K562 (cell line): ENCODE data around the gene PMIS2. TPM values are rescaled to one million over a fixed set of nuclear protein-coding genes. Genes with fewer than 3 reads are reported as not detected.

Source experiments
- CBFB ChIP-seq: sonication (generic); formaldehyde crosslinking; IDR thresholded peaks from 2 replicates; pipeline ENCODE4 v1.4.0; 2020; ENCODE audit warnings: mild to moderate bottlenecking, missing genetic modification reagents
- EGR1 ChIP-seq: fragments of 450-650 bp; conservative IDR thresholded peaks from 2 replicates; pipeline ENCODE4 v1.6.1; 2017; ENCODE audit warnings: mild to moderate bottlenecking
- HOXB6 ChIP-seq: fragments of 250-450 bp; sonication (Bioruptor Pico); IDR thresholded peaks from 2 replicates; pipeline ENCODE4 v1.5.1; 2022; ENCODE audit warnings: mild to moderate bottlenecking, borderline replicate concordance
- MTA3 ChIP-seq: fragments of 450-650 bp; formaldehyde crosslinking; IDR thresholded peaks from 2 replicates; pipeline ENCODE4 v1.6.1; 2017; ENCODE audit warnings: mild to moderate bottlenecking, borderline replicate concordance
- PHF8 ChIP-seq: fragments of 200-600 bp; sonication (generic); IDR thresholded peaks from 2 replicates; pipeline ENCODE4 v1.6.1; 2012; ENCODE audit warnings: mixed run types, mild to moderate bottlenecking, inconsistent platforms, low read length, moderate library complexity, borderline replicate concordance
- POLR2H ChIP-seq: IDR thresholded peaks from 2 replicates; pipeline ENCODE4 v1.6.1; 2016; ENCODE audit warnings: missing genetic modification characterization, low read depth, mild to moderate bottlenecking, control low read depth, missing compliant biosample characterization, moderate library complexity
- RBM34 ChIP-seq: fragments of 200-400 bp; formaldehyde crosslinking; IDR thresholded peaks from 2 replicates; pipeline ENCODE4 v1.6.1; 2018; ENCODE audit warnings: low read length, borderline replicate concordance; ENCODE audit not compliant: insufficient read depth
- SNRNP70 ChIP-seq: fragments of 200-400 bp; formaldehyde crosslinking; optimal IDR thresholded peaks from 2 replicates; pipeline ENCODE3; 2017; ENCODE audit warnings: low read depth, low read length
- SUPT5H ChIP-seq: fragments of 450-650 bp; IDR thresholded peaks from 2 replicates; pipeline ENCODE4 v1.6.1; 2016
- ZNF217 ChIP-seq: sonication (generic); formaldehyde crosslinking; IDR thresholded peaks from 2 replicates; pipeline ENCODE4 v1.8.0; 2022; ENCODE audit warnings: mild to moderate bottlenecking, missing genetic modification reagents
- ZNF57 ChIP-seq: fragments of 450-650 bp; formaldehyde crosslinking; IDR thresholded peaks from 2 replicates; pipeline ENCODE4 v1.4.0; 2020; ENCODE audit warnings: mild to moderate bottlenecking, moderate library complexity
- polyA plus RNA-seq, 8 experiments: library from polyadenylated mRNA; depleted of rRNA in 4 of 8; stranded (reverse) in 5 of 8; unstranded in 3 of 8; fragments of >200 nt; fragmentation: Nextera tagmentation in 2 of 8; fragmentation: Illumina TruSeq in 1 of 8; extraction: Ambion mirVana in 2 of 8; extraction: Trizol in 1 of 8; gene quantifications; 2 replicates each; pipeline versions ENCODE4 v1.2.1 to v1.2.3, GENCODE V29; 2011 to 2014; ENCODE audit warnings: inconsistent platforms in 1 of 8, missing spikeins in 1 of 8
- total RNA-seq, 7 experiments: library from RNA; depleted of rRNA in 6 of 7; stranded (reverse); fragments of >200 nt in 6 of 7; fragmentation: Illumina TruSeq in 2 of 7; extraction: Trizol in 2 of 7; gene quantifications; 2 replicates each; pipeline versions ENCODE4 v1.2.1 to v1.2.3, GENCODE V29; 2011 to 2021; ENCODE audit warnings: low replicate concordance in 1 of 7
- TF ChIP-seq, protein P1 (sequence below): fragments of 250-450 bp; sonication (Bioruptor Pico); IDR thresholded peaks from 2 replicates; pipeline ENCODE4 v1.8.0; 2021; ENCODE audit warnings: mild to moderate bottlenecking, moderate library complexity
- TF ChIP-seq, protein P2 (sequence below): fragments of 450-650 bp; conservative IDR thresholded peaks from 2 replicates; pipeline ENCODE4 v1.6.1; 2016; ENCODE audit warnings: missing genetic modification characterization, low read depth, mild to moderate bottlenecking, control low read depth, missing compliant biosample characterization
- TF ChIP-seq, protein P3 (sequence below): fragments of 450-650 bp; IDR thresholded peaks from 2 replicates; pipeline ENCODE4 v1.6.1; 2017; ENCODE audit warnings: antibody characterized with exemption
- TF ChIP-seq, protein P4 (sequence below): fragments of 450-650 bp; IDR thresholded peaks from 2 replicates; pipeline ENCODE4 v1.6.1; 2016; ENCODE audit warnings: mild to moderate bottlenecking
- TF ChIP-seq, protein P5 (sequence below): fragments of 450-650 bp; IDR thresholded peaks from 2 replicates; pipeline ENCODE4 v1.6.1; 2016; ENCODE audit warnings: missing biosample characterization, missing genetic modification characterization
- TF ChIP-seq, protein P6 (sequence below): fragments of 450-650 bp; IDR thresholded peaks from 2 replicates; pipeline ENCODE4 v1.6.1; 2018; ENCODE audit warnings: mild to moderate bottlenecking, low read depth; ENCODE audit not compliant: partially characterized antibody

Gene PMIS2
- total and polyA plus RNA-seq, 9 of the 15 experiments (the other 6 are each of a cell fraction or from before 2014, with no cell fraction given): not detected

DNA sequence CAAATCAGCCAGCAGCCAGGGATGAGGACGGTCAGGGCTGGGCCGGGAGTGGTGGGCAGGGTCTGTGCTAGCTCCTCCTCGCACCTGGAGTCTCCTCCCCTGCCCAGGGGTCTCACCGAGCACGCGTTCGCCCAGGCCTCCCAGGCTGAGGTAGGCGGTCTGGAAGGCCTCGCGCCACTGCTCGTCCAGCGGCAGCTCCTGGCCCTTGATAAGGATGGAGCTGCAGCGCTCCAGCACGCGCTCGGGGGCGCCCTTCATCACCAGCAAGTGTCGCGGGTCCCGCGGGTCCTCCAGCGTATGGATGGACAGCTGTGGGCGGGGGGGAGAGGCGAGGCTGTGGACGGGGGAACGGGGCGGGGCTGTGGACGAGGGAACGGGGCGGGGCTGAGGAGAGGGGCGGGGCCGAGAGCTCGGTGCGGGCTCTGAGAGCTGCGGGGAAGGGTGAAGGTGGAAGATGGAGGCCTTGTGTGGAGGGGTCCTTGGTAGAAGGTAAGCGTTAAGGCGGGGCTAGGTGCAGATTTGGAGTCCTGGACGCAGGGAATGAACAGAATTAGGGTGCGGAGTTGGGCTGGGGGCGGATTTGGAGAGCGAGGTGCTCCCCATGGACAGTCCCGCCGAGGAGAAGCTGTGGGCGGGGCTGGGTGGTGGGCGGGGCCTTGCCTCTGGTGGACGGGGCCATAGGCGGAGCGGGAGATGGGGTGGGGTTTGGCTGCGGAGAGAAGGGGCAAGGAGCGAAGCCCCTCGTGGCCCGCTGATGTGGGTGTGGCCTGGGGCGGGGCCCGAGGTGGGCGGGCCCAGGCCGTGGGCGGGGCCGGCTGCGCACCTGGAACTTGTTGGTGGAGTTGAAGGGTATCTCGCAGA is 28.2 kb upstream of the PMIS2 start (continued):
- TF ChIP-seq, protein P1, sequence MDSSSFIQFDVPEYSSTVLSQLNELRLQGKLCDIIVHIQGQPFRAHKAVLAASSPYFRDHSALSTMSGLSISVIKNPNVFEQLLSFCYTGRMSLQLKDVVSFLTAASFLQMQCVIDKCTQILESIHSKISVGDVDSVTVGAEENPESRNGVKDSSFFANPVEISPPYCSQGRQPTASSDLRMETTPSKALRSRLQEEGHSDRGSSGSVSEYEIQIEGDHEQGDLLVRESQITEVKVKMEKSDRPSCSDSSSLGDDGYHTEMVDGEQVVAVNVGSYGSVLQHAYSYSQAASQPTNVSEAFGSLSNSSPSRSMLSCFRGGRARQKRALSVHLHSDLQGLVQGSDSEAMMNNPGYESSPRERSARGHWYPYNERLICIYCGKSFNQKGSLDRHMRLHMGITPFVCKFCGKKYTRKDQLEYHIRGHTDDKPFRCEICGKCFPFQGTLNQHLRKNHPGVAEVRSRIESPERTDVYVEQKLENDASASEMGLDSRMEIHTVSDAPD: no peak
- peak; percentile 57 for TF ChIP-seq EGR1
- TF ChIP-seq, protein P2, sequence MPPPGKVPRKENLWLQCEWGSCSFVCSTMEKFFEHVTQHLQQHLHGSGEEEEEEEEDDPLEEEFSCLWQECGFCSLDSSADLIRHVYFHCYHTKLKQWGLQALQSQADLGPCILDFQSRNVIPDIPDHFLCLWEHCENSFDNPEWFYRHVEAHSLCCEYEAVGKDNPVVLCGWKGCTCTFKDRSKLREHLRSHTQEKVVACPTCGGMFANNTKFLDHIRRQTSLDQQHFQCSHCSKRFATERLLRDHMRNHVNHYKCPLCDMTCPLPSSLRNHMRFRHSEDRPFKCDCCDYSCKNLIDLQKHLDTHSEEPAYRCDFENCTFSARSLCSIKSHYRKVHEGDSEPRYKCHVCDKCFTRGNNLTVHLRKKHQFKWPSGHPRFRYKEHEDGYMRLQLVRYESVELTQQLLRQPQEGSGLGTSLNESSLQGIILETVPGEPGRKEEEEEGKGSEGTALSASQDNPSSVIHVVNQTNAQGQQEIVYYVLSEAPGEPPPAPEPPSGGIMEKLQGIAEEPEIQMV (tag): no peak
- TF ChIP-seq, protein P3, sequence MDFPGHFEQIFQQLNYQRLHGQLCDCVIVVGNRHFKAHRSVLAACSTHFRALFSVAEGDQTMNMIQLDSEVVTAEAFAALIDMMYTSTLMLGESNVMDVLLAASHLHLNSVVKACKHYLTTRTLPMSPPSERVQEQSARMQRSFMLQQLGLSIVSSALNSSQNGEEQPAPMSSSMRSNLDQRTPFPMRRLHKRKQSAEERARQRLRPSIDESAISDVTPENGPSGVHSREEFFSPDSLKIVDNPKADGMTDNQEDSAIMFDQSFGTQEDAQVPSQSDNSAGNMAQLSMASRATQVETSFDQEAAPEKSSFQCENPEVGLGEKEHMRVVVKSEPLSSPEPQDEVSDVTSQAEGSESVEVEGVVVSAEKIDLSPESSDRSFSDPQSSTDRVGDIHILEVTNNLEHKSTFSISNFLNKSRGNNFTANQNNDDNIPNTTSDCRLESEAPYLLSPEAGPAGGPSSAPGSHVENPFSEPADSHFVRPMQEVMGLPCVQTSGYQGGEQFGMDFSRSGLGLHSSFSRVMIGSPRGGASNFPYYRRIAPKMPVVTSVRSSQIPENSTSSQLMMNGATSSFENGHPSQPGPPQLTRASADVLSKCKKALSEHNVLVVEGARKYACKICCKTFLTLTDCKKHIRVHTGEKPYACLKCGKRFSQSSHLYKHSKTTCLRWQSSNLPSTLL: no peak
- TF ChIP-seq, protein P4, sequence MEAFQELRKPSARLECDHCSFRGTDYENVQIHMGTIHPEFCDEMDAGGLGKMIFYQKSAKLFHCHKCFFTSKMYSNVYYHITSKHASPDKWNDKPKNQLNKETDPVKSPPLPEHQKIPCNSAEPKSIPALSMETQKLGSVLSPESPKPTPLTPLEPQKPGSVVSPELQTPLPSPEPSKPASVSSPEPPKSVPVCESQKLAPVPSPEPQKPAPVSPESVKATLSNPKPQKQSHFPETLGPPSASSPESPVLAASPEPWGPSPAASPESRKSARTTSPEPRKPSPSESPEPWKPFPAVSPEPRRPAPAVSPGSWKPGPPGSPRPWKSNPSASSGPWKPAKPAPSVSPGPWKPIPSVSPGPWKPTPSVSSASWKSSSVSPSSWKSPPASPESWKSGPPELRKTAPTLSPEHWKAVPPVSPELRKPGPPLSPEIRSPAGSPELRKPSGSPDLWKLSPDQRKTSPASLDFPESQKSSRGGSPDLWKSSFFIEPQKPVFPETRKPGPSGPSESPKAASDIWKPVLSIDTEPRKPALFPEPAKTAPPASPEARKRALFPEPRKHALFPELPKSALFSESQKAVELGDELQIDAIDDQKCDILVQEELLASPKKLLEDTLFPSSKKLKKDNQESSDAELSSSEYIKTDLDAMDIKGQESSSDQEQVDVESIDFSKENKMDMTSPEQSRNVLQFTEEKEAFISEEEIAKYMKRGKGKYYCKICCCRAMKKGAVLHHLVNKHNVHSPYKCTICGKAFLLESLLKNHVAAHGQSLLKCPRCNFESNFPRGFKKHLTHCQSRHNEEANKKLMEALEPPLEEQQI: no peak
- TF ChIP-seq POLR2H (tag): no peak
- TF ChIP-seq, protein P5, sequence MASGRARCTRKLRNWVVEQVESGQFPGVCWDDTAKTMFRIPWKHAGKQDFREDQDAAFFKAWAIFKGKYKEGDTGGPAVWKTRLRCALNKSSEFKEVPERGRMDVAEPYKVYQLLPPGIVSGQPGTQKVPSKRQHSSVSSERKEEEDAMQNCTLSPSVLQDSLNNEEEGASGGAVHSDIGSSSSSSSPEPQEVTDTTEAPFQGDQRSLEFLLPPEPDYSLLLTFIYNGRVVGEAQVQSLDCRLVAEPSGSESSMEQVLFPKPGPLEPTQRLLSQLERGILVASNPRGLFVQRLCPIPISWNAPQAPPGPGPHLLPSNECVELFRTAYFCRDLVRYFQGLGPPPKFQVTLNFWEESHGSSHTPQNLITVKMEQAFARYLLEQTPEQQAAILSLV: no peak
- TF ChIP-seq RBM34: no peak
- TF ChIP-seq HOXB6: no peak
- TF ChIP-seq ZNF57 (CRISPR knock-in tag): no peak
- TF ChIP-seq MTA3: no peak
- 0 out of 2 replicates have a peak, but pooled peaks have one; percentile 41 for TF ChIP-seq CBFB (CRISPR knock-in tag)
- TF ChIP-seq, protein P6, sequence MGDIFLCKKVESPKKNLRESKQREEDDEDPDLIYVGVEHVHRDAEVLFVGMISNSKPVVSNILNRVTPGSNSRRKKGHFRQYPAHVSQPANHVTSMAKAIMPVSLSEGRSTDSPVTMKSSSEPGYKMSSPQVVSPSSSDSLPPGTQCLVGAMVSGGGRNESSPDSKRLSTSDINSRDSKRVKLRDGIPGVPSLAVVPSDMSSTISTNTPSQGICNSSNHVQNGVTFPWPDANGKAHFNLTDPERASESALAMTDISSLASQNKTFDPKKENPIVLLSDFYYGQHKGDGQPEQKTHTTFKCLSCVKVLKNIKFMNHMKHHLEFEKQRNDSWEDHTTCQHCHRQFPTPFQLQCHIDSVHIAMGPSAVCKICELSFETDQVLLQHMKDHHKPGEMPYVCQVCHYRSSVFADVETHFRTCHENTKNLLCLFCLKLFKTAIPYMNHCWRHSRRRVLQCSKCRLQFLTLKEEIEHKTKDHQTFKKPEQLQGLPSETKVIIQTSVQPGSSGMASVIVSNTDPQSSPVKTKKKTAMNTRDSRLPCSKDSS: no peak
- TF ChIP-seq SUPT5H: no peak
- no peak for TF ChIP-seq ZNF217
- TF ChIP-seq PHF8: peak; percentile 17; the same call in 1 of the 2 replicates
- TF ChIP-seq SNRNP70: no peak
